Measurements from ENCODE around the gene HNF4A.
"Not testable (repeated sequence)": the region's sequence is repeated elsewhere in the genome, so short reads cannot be mapped to it uniquely, and the experiment has no call there.

DNA sequence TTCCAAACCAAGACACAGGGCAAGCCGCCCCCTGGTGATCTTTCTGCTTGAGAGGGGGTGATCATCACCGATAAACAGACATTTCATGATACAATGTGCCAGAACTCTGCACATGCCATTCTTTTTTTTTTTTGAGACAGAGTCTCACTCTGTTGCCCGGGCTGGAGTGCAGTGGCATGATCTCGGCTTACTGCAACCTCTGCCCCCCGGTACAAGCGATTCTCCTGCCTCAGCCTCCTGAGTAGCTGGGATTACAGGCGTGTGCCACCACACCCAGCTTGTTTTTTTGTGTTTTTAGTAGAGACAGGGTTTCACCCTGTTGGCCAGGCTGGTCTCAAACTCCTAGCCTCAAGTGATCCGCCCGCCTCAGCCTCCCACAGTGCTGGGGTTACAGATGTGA lies 116.8 kb downstream of the HNF4A start:
- TF ChIP-seq, protein P1, sequence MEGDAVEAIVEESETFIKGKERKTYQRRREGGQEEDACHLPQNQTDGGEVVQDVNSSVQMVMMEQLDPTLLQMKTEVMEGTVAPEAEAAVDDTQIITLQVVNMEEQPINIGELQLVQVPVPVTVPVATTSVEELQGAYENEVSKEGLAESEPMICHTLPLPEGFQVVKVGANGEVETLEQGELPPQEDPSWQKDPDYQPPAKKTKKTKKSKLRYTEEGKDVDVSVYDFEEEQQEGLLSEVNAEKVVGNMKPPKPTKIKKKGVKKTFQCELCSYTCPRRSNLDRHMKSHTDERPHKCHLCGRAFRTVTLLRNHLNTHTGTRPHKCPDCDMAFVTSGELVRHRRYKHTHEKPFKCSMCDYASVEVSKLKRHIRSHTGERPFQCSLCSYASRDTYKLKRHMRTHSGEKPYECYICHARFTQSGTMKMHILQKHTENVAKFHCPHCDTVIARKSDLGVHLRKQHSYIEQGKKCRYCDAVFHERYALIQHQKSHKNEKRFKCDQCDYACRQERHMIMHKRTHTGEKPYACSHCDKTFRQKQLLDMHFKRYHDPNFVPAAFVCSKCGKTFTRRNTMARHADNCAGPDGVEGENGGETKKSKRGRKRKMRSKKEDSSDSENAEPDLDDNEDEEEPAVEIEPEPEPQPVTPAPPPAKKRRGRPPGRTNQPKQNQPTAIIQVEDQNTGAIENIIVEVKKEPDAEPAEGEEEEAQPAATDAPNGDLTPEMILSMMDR (conservative IDR thresholded peaks at IDR 0.05; ENCODE audit: low read depth, low read length), result not testable (repeated sequence)
- TF ChIP-seq USF2 (IDR thresholded peaks at IDR 0.05; ENCODE audit: low read depth, low read length); MAZ (IDR thresholded peaks at IDR 0.05; ENCODE audit: borderline replicate concordance, low read depth, low read length); RCOR1 (IDR thresholded peaks at IDR 0.05; ENCODE audit: insufficient replicate concordance, low read length): not testable (repeated sequence)
